ENCODE data around the gene CEL.

DNA sequence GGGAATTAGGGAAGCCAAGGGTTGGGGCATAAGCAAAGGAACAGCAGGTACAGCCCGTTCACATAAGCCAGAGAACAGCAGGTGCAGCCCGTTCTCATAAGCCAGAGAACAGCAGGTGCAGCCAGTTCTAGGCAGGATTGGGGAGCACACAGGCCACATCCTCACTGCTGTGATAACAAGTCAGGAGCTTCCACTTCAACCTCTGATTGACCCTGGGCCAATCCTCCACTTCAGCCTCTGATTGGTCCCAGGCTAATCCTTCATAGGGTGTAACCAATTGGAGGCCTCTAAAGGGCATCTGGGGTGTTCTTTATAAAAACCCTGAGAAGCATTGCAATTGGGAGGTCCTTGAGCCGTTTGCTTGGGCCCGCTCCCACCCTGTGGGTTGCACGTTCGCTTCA is 27.5 kb downstream of the CEL start:
- TF ChIP-seq, protein P1, sequence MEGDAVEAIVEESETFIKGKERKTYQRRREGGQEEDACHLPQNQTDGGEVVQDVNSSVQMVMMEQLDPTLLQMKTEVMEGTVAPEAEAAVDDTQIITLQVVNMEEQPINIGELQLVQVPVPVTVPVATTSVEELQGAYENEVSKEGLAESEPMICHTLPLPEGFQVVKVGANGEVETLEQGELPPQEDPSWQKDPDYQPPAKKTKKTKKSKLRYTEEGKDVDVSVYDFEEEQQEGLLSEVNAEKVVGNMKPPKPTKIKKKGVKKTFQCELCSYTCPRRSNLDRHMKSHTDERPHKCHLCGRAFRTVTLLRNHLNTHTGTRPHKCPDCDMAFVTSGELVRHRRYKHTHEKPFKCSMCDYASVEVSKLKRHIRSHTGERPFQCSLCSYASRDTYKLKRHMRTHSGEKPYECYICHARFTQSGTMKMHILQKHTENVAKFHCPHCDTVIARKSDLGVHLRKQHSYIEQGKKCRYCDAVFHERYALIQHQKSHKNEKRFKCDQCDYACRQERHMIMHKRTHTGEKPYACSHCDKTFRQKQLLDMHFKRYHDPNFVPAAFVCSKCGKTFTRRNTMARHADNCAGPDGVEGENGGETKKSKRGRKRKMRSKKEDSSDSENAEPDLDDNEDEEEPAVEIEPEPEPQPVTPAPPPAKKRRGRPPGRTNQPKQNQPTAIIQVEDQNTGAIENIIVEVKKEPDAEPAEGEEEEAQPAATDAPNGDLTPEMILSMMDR (IDR thresholded peaks at IDR 0.05) = no peak
- TF ChIP-seq POLR2A (IDR thresholded peaks at IDR 0.05) = no peak

Data from testis (tissue), 2 donors.